NB4 (cell line): ENCODE measurements around the gene ZNF681.

ENCODE experiments used
- CTCF ChIP-seq: IDR thresholded peaks from one replicate; pipeline ENCODE4 v1.5.1; 2012; ENCODE audit warnings: low read depth, low read length
- MAX ChIP-seq: IDR thresholded peaks from 2 replicates; pipeline ENCODE4 v1.6.1; 2011; ENCODE audit warnings: low read depth, low read length
- MYC ChIP-seq: IDR thresholded peaks from 2 replicates; pipeline ENCODE4 v1.6.1; 2011; ENCODE audit warnings: low read depth, low read length
- POLR2A ChIP-seq: IDR thresholded peaks from 2 replicates; pipeline ENCODE4 v1.6.1; 2011; ENCODE audit warnings: mild to moderate bottlenecking; ENCODE audit not compliant: insufficient read length; ENCODE audit errors: extremely low read depth

- TF ChIP-seq CTCF (no peak), MAX (no peak), POLR2A (no peak), MYC (no peak)
Measured at GRCh38 chr19:23779645-23780044, 21.0 kb upstream of the ZNF681 start.
